H1 (cell line): ENCODE data around the gene EME2. TPM values are rescaled to one million over a fixed set of nuclear protein-coding genes. Genes with fewer than 3 reads are reported as not detected.

Experiments used
- CTCF ChIA-PET: fragments of 300-600 bp; sonication (Branson Sonifier 250); formaldehyde crosslinking; loops from one replicate; lab custom pipeline; 2021; ENCODE audit not compliant: partially characterized antibody; lab: Charles Lee
- POLR2A ChIA-PET: fragments of 300-600 bp; sonication (Branson Sonifier 250); formaldehyde crosslinking; loops from one replicate; lab custom pipeline; 2021; ENCODE audit warnings: inconsistent platforms; ENCODE audit not compliant: partially characterized antibody; lab: Charles Lee
- DNase-seq, 2 experiments: peaks; one replicate each; pipeline versions ENCODE4 v3.0.0 to v3.0.0-alpha.2; 2010 to 2022; ENCODE audit warnings: low spot score in 2 of 2, low read depth in 1 of 2, mixed read lengths in 1 of 2
- FAIRE-seq: peaks from 2 replicates; lab custom pipeline; 2011; peaks lifted over from hg19 to GRCh38; lab: Jason Lieb, UNC
- H2AFZ ChIP-seq: 2 replicates; pipeline ENCODE4 v1.8.1; 2012; ENCODE audit warnings: low read length, inconsistent platforms
- H2AK5ac ChIP-seq: 2 replicates; pipeline ENCODE4 v1.6.1; 2013; ENCODE audit warnings: low read depth, low read length
- H2BK120ac ChIP-seq: replicated peaks from 2 replicates; pipeline ENCODE3; 2013; ENCODE audit warnings: low read depth, low read length, inconsistent platforms
- H2BK12ac ChIP-seq: 2 replicates; pipeline ENCODE4 v1.6.1; 2013; ENCODE audit warnings: low read depth, low read length
- H2BK15ac ChIP-seq: 2 replicates; pipeline ENCODE4 v1.6.1; 2013; ENCODE audit warnings: low read length
- H2BK20ac ChIP-seq: 2 replicates; pipeline ENCODE4 v1.6.1; 2013; ENCODE audit warnings: low read length
- H2BK5ac ChIP-seq: 2 replicates; pipeline ENCODE4 v1.6.1; 2013; ENCODE audit warnings: low read depth, low read length
- H3K14ac ChIP-seq: 2 replicates; pipeline ENCODE4 v1.6.1; 2013; ENCODE audit warnings: inconsistent platforms; ENCODE audit not compliant: insufficient read length
- H3K18ac ChIP-seq: 2 replicates; pipeline ENCODE4 v1.6.1; 2013; ENCODE audit warnings: low read length; ENCODE audit errors: extremely low read depth
- H3K23ac ChIP-seq: 2 replicates; pipeline ENCODE4 v1.6.1; 2013; ENCODE audit warnings: inconsistent platforms; ENCODE audit not compliant: insufficient read length
- H3K23me2 ChIP-seq: 2 replicates; pipeline ENCODE4 v1.6.1; 2013; ENCODE audit warnings: low read depth, low read length
- H3K27ac ChIP-seq: 2 replicates; pipeline ENCODE4 v1.6.1; 2011; ENCODE audit warnings: low read depth, low read length, inconsistent platforms
- H3K27me3 ChIP-seq, 4 experiments: replicated peaks in 1 of 4; 1 replicate in 1 of 4; 2 replicates in 3 of 4; pipeline versions ENCODE4 v1.6.1 to v1.8.1; 2011 to 2013; ENCODE audit warnings: low read length in 3 of 4, mild to moderate bottlenecking in 3 of 4, inconsistent platforms in 2 of 4, mixed read lengths in 2 of 4, moderate library complexity in 1 of 4; ENCODE audit not compliant: control insufficient read depth in 3 of 4, insufficient read depth in 3 of 4; ENCODE audit errors: extremely low read depth in 1 of 4
- H3K36me3 ChIP-seq, 4 experiments: 2 replicates each; pipeline versions ENCODE4 v1.6.1 to v1.8.1; 2011 to 2013; ENCODE audit warnings: mild to moderate bottlenecking in 4 of 4, low read length in 3 of 4, moderate library complexity in 2 of 4, control low read depth in 1 of 4, inconsistent platforms in 1 of 4; ENCODE audit not compliant: insufficient read depth in 4 of 4, control insufficient read depth in 2 of 4
- H3K4ac ChIP-seq: replicated peaks from 2 replicates; pipeline ENCODE3; 2013; ENCODE audit warnings: low read length, low read depth, mixed read lengths, inconsistent platforms; ENCODE audit not compliant: insufficient read length
- H3K4me1 ChIP-seq, 4 experiments: replicated peaks in 1 of 4; 1 replicate in 1 of 4; 2 replicates in 3 of 4; pipeline versions ENCODE4 v1.6.1 to v1.8.1; 2011 to 2013; ENCODE audit warnings: low read length in 3 of 4, inconsistent platforms in 2 of 4, mixed read lengths in 1 of 4; ENCODE audit not compliant: insufficient read depth in 4 of 4, control insufficient read depth in 3 of 4
- H3K4me2 ChIP-seq, 2 experiments: 2 replicates each; pipeline versions ENCODE4 v1.6.1 to v1.8.1; 2011 to 2013; ENCODE audit warnings: low read depth in 2 of 2, low read length in 2 of 2, control low read depth in 1 of 2, inconsistent platforms in 1 of 2, mild to moderate bottlenecking in 1 of 2; ENCODE audit not compliant: insufficient read depth in 1 of 2
- H3K4me3 ChIP-seq, 4 experiments: fragments of 200-600, 300-600 bp in 1 of 4; sonication (generic), shearing (Covaris generic), sonication (Bioruptor Twin) in 1 of 4; 2 replicates each; pipeline versions ENCODE4 v1.5.1 to v1.8.1; 2011 to 2016; ENCODE audit warnings: low read length in 4 of 4, low read depth in 3 of 4, control low read depth in 2 of 4, inconsistent platforms in 2 of 4, mild to moderate bottlenecking in 2 of 4, mixed read lengths in 1 of 4, moderate library complexity in 1 of 4; ENCODE audit not compliant: insufficient read depth in 2 of 4; ENCODE audit errors: extremely low read depth in 1 of 4
- H3K56ac ChIP-seq: replicated peaks from 2 replicates; pipeline ENCODE3; 2013; ENCODE audit warnings: low read depth, mild to moderate bottlenecking, mixed read lengths, low read length, inconsistent platforms; ENCODE audit not compliant: insufficient read length
- H3K79me1 ChIP-seq: 2 replicates; pipeline ENCODE4 v1.6.1; 2013; ENCODE audit warnings: low read depth, low read length, control low read depth
- H3K79me2 ChIP-seq, 2 experiments: 2 replicates each; pipeline versions ENCODE4 v1.6.1 to v1.8.1; 2012 to 2013; ENCODE audit warnings: low read length in 2 of 2, mild to moderate bottlenecking in 2 of 2, inconsistent platforms in 1 of 2; ENCODE audit not compliant: insufficient read depth in 2 of 2, control insufficient read depth in 1 of 2
- H3K9ac ChIP-seq, 4 experiments: replicated peaks in 1 of 4; 1 replicate in 1 of 4; 2 replicates in 3 of 4; pipeline versions ENCODE4 v1.6.1 to v1.8.1; 2011 to 2013; ENCODE audit warnings: low read depth in 3 of 4, low read length in 3 of 4, control low read depth in 2 of 4, mild to moderate bottlenecking in 2 of 4, moderate library complexity in 2 of 4, inconsistent platforms in 1 of 4; ENCODE audit errors: extremely low read depth in 1 of 4
- H3K9me3 ChIP-seq, 2 experiments: 2 replicates each; pipeline versions ENCODE4 v1.6.1 to v1.8.1; 2012 to 2013; ENCODE audit warnings: mild to moderate bottlenecking in 2 of 2, moderate library complexity in 2 of 2, control low read depth in 1 of 2, inconsistent platforms in 1 of 2, low read depth in 1 of 2, low read length in 1 of 2, mixed read lengths in 1 of 2; ENCODE audit not compliant: insufficient read depth in 2 of 2
- H4K20me1 ChIP-seq, 2 experiments: replicated peaks in 1 of 2; 2 replicates each; pipeline versions ENCODE3 to v1.8.1; 2011 to 2013; ENCODE audit warnings: inconsistent platforms in 2 of 2, low read length in 2 of 2, mild to moderate bottlenecking in 1 of 2; ENCODE audit not compliant: insufficient read depth in 2 of 2, control insufficient read depth in 1 of 2
- H4K5ac ChIP-seq: 2 replicates; pipeline ENCODE4 v1.6.1; 2013; ENCODE audit warnings: low read length, low read depth, mixed read lengths, inconsistent platforms; ENCODE audit not compliant: insufficient read length
- H4K8ac ChIP-seq: 2 replicates; pipeline ENCODE4 v1.8.0; 2013; ENCODE audit warnings: mild to moderate bottlenecking, moderate library complexity, low read length, inconsistent platforms; ENCODE audit not compliant: insufficient read depth; ENCODE audit errors: extremely low read depth
- H4K91ac ChIP-seq: replicated peaks from 2 replicates; pipeline ENCODE3; 2013; ENCODE audit warnings: low read length, mixed read lengths, inconsistent platforms; ENCODE audit not compliant: insufficient read length
- ATF2 ChIP-seq: IDR thresholded peaks from 2 replicates; pipeline ENCODE4 v1.6.1; 2012; ENCODE audit warnings: low read length, inconsistent platforms
- ATF3 ChIP-seq: IDR thresholded peaks from 2 replicates; pipeline ENCODE4 v1.6.1; 2011; ENCODE audit warnings: low read depth, mild to moderate bottlenecking, low read length; ENCODE audit not compliant: insufficient read depth
- BRCA1 ChIP-seq: IDR thresholded peaks from 2 replicates; pipeline ENCODE4 v1.6.1; 2012; ENCODE audit warnings: low read depth, low read length, improper control_type of control experiment
- CBX5 ChIP-seq: fragments of 300-800, 300-1000 bp; sonication (generic); IDR thresholded peaks from 2 replicates; pipeline ENCODE4 v1.7.1; 2016; ENCODE audit warnings: antibody characterized with exemption, low read length, low read depth
- HDAC2 ChIP-seq, 2 experiments: fragments of 300-600 bp in 1 of 2; sonication (generic) in 1 of 2; IDR thresholded peaks; 2 replicates each; pipeline ENCODE4 v1.6.1; 2011 to 2012; ENCODE audit warnings: low read depth in 2 of 2, low read length in 2 of 2, mild to moderate bottlenecking in 2 of 2, moderate library complexity in 2 of 2, borderline replicate concordance in 1 of 2, inconsistent platforms in 1 of 2
- SRF ChIP-seq: IDR thresholded peaks from 2 replicates; pipeline ENCODE4 v1.6.1; 2011; ENCODE audit warnings: mild to moderate bottlenecking, low read depth, low read length, moderate library complexity
- TAF1 ChIP-seq: IDR thresholded peaks from 2 replicates; pipeline ENCODE4 v1.6.1; 2011; ENCODE audit warnings: mild to moderate bottlenecking, low read depth, low read length
- TEAD4 ChIP-seq: IDR thresholded peaks from 2 replicates; pipeline ENCODE4 v1.6.1; 2012; ENCODE audit warnings: low read depth, low read length, inconsistent platforms, mixed read lengths
- WGBS, 2 experiments: shearing (Covaris generic) in 1 of 2; methylation state at CpG; one replicate each; pipeline versions ENCODE4 v1.1.6 to v1.1.7; 2013 to 2015; ENCODE audit warnings: low lambda C conversion rate in 2 of 2, mixed read lengths in 2 of 2, inconsistent platforms in 1 of 2, low coverage in 1 of 2, missing lambda C conversion rate in 1 of 2; ENCODE audit not compliant: insufficient replicate concordance in 2 of 2, insufficient coverage in 1 of 2, insufficient read length in 1 of 2; ENCODE audit errors: extremely low coverage in 1 of 2, missing lambda C conversion rate in 1 of 2; 5-methylcytosine and 5-hydroxymethylcytosine counted together
- polyA plus RNA-seq, 7 experiments: library from polyadenylated mRNA; depleted of rRNA in 3 of 7; stranded (reverse) in 5 of 7; unstranded in 2 of 7; fragments of >200 nt in 5 of 7; fragments of 200-250 nt in 2 of 7; gene quantifications; 1 replicate in 5 of 7; 2 replicates in 1 of 7; 4 replicates in 1 of 7; pipeline versions ENCODE4 v1.2.1 to v1.2.3, GENCODE V29; 2011 to 2013; ENCODE audit warnings: missing spikeins in 2 of 7, mixed read lengths in 2 of 7
- total RNA-seq: library from RNA; stranded (reverse); fragmentation: NEBNext Ultra II Directional; extraction: Animal tissue kit (Norgen Biotek cat#: 25700); gene quantifications from 2 replicates; pipeline ENCODE4 v1.2.1, GENCODE V29; 2021

Gene EME2
- total and polyA plus RNA-seq, 2 of the 8 experiments (the other 6 are each of a cell fraction or from before 2014, with no cell fraction given), result 13.1 to 19.7 TPM

GRCh38 chr16:1807626-1808025, 35.0 kb downstream of the EME2 start:
- Histone ChIP-seq H2AK5ac (no peak overlapping the region), H3K4me2 (no peak overlapping the region), H3K27me3 (no peaks in the 10 kb centered on the region), H3K4ac (no peak overlapping the region), H3K4me3 (no peak overlapping the region), H3K4me1 (no peaks in the 10 kb centered on the region; a peak in 2 of 7 replicates), H2BK5ac (no peak overlapping the region), H3K9ac (no peak overlapping the region), H2BK15ac (no peak overlapping the region), H2BK120ac (no peak overlapping the region), H2AFZ (no peak overlapping the region), H4K8ac (no peak overlapping the region), H3K79me1 (no peaks in the 10 kb centered on the region), H4K91ac (no peak overlapping the region), H3K56ac (no peak overlapping the region), H3K9me3 (peaks cover 3 to 6% of the 10 kb centered on the region in 2 experiments; a peak in 1 of 4 replicates), H2BK12ac (no peak overlapping the region), H2BK20ac (no peak overlapping the region), H4K20me1 (no peaks in the 10 kb centered on the region), H3K79me2 (no peaks in the 10 kb centered on the region), H3K23ac (no peak overlapping the region), H3K18ac (no peak overlapping the region), H3K23me2 (no peaks in the 10 kb centered on the region), H3K27ac (no peak overlapping the region), H3K36me3 (no peaks in the 10 kb centered on the region; a peak in 1 of 8 replicates), H3K14ac (no peak overlapping the region), H4K5ac (no peak overlapping the region)
- 89% methylated on average over 10 of the region's 10 CpGs; no CpG with 5 or more reads in 1 of the 2 experiments for WGBS, 2 experiments
- ChIA-PET POLR2A (no interaction called here), CTCF (interaction anchor here (0.7 kb wide), 2 partner anchors 106 to 261 kb away, joined by 3 read pairs; no protein-coding TSS in a partner anchor)
- DNase-seq (no peak), FAIRE-seq (no peak)
- TF ChIP-seq HDAC2 (IDR thresholded peaks at IDR 0.05; ENCODE audit: borderline replicate concordance in 1 of 2, low read depth in 2 of 2, low read length in 2 of 2), result no peak
- TF ChIP-seq TEAD4, result no peak
- TF ChIP-seq ATF2, result no peak
- TF ChIP-seq TAF1, result no peak
- TF ChIP-seq CBX5, result no peak
- TF ChIP-seq ATF3, result no peak
- no peak for TF ChIP-seq SRF
- TF ChIP-seq BRCA1, result no peak
